ENCODE data around the gene NKX1-1. TPM values are rescaled to one million over a fixed set of nuclear protein-coding genes. Genes with fewer than 3 reads are reported as not detected.
"Not testable (repeated sequence)": the region's sequence is repeated elsewhere in the genome, so short reads cannot be mapped to it uniquely, and the experiment has no call there.

Gene NKX1-1
- total RNA-seq, 1 donor from 2014 or later = not detected

GRCh38 chr4:1398681-1399507 lies 7.3 kb downstream of the NKX1-1 start:
- Mint-ChIP-seq H3K4me3 (ENCODE audit: unreplicated experiment) (no peak overlapping the region), H3K9me3 (ENCODE audit: unreplicated experiment) (peaks cover 5% of the 10 kb centered on the region), H3K4me1 (ENCODE audit: unreplicated experiment) (no peaks in the 10 kb centered on the region), H3K27me3 (ENCODE audit: unreplicated experiment) (peaks cover 6% of the 10 kb centered on the region), H3K36me3 (ENCODE audit: low read depth, unreplicated experiment) (peaks cover 10% of the 10 kb centered on the region), H3K27ac (ENCODE audit: unreplicated experiment) (no peak overlapping the region)
- DNase-seq (ENCODE audit: low spot score) = no peak
- no peak for TF ChIP-seq CTCF (IDR thresholded peaks at IDR 0.05; ENCODE audit: unreplicated experiment)

GRCh38 chr4:1396806-1397455 lies 9.3 kb downstream of the NKX1-1 start:
- H3K4me3 Mint-ChIP-seq (ENCODE audit: unreplicated experiment) = no peak overlapping the region
- DNase-seq (ENCODE audit: low spot score) = no peak
- no peak overlapping the region for H3K27ac Mint-ChIP-seq (ENCODE audit: unreplicated experiment)
- no peaks in the 10 kb centered on the region for H3K4me1 Mint-ChIP-seq (ENCODE audit: unreplicated experiment)
- peaks cover 6% of the 10 kb centered on the region for H3K27me3 Mint-ChIP-seq (ENCODE audit: unreplicated experiment)
- TF ChIP-seq CTCF (IDR thresholded peaks at IDR 0.05; ENCODE audit: unreplicated experiment) = no peak
- H3K36me3 Mint-ChIP-seq (ENCODE audit: low read depth, unreplicated experiment) = peaks cover 10% of the 10 kb centered on the region
- peaks cover 5% of the 10 kb centered on the region for H3K9me3 Mint-ChIP-seq (ENCODE audit: unreplicated experiment)

- H3K4me3 Mint-ChIP-seq (ENCODE audit: unreplicated experiment) = no peak overlapping the region
- peaks cover 10% of the 10 kb centered on the region for H3K36me3 Mint-ChIP-seq (ENCODE audit: low read depth, unreplicated experiment)
- no peak for DNase-seq (ENCODE audit: low spot score)
- no peak for TF ChIP-seq CTCF (IDR thresholded peaks at IDR 0.05; ENCODE audit: unreplicated experiment)
- H3K9me3 Mint-ChIP-seq (ENCODE audit: unreplicated experiment) = peaks cover 5% of the 10 kb centered on the region
- H3K27ac Mint-ChIP-seq (ENCODE audit: unreplicated experiment) = no peak overlapping the region
- peaks cover 4% of the 10 kb centered on the region for H3K27me3 Mint-ChIP-seq (ENCODE audit: unreplicated experiment)
- no peaks in the 10 kb centered on the region for H3K4me1 Mint-ChIP-seq (ENCODE audit: unreplicated experiment)
These were observed 10.1 kb downstream of the NKX1-1 start for GRCh38 chr4:1395941-1396805.

- not testable (repeated sequence) for H3K4me1 Mint-ChIP-seq (ENCODE audit: unreplicated experiment); DNase-seq (ENCODE audit: low spot score); H3K27me3 Mint-ChIP-seq (ENCODE audit: unreplicated experiment); H3K27ac Mint-ChIP-seq (ENCODE audit: unreplicated experiment); H3K9me3 Mint-ChIP-seq (ENCODE audit: unreplicated experiment); H3K36me3 Mint-ChIP-seq (ENCODE audit: low read depth, unreplicated experiment); H3K4me3 Mint-ChIP-seq (ENCODE audit: unreplicated experiment)
These were observed 10.8 kb downstream of the NKX1-1 start for GRCh38 chr4:1395389-1395820.

- not testable (repeated sequence) for H3K9me3 Mint-ChIP-seq (ENCODE audit: unreplicated experiment); H3K4me1 Mint-ChIP-seq (ENCODE audit: unreplicated experiment); H3K27ac Mint-ChIP-seq (ENCODE audit: unreplicated experiment); H3K4me3 Mint-ChIP-seq (ENCODE audit: unreplicated experiment); DNase-seq (ENCODE audit: low spot score); H3K27me3 Mint-ChIP-seq (ENCODE audit: unreplicated experiment)
- H3K36me3 Mint-ChIP-seq (ENCODE audit: low read depth, unreplicated experiment) = peaks cover 11% of the 10 kb centered on the region
These were observed 11.5 kb downstream of the NKX1-1 start for GRCh38 chr4:1394554-1395388.
